Lung (tissue), 12 donors: ENCODE results near the gene NET1. TPM values are rescaled to one million over a fixed set of nuclear protein-coding genes. Genes with fewer than 3 reads are reported as not detected.

Experiments used
- ATAC-seq: fragments of 200-7000 bp; cut with Tn5 transposase; one replicate; pipeline ENCODE4 v1.9.1; 2020; ENCODE audit warnings: moderate number of reproducible peaks; ENCODE audit not compliant: insufficient read depth, low FRiP score
- DNase-seq, 3 donors: peaks; one replicate each; pipeline ENCODE4 v3.0.0-alpha.2; 2013 to 2017
- H3K27ac ChIP-seq, 2 donors: one replicate each; pipeline ENCODE4 v1.5.1; 2013; ENCODE audit warnings: mild to moderate bottlenecking in 2 of 2, moderate library complexity in 2 of 2, control low read depth in 1 of 2, inconsistent platforms in 1 of 2, low read depth in 1 of 2, low read length in 1 of 2
- H3K27me3 ChIP-seq, 3 donors: one replicate each; pipeline ENCODE4 v1.5.1; 2013; ENCODE audit warnings: low read length in 2 of 3; ENCODE audit not compliant: control insufficient read depth in 3 of 3, insufficient read depth in 3 of 3
- H3K36me3 ChIP-seq, 4 donors: one replicate each; pipeline ENCODE4 v1.5.1; 2013; ENCODE audit warnings: low read length in 4 of 4, mild to moderate bottlenecking in 1 of 4, moderate library complexity in 1 of 4; ENCODE audit not compliant: control insufficient read depth in 4 of 4, insufficient read depth in 4 of 4
- H3K4me1 ChIP-seq, 5 donors: one replicate each; pipeline ENCODE4 v1.5.1; 2013; ENCODE audit warnings: low read length in 5 of 5, mild to moderate bottlenecking in 2 of 5, moderate library complexity in 1 of 5; ENCODE audit not compliant: control insufficient read depth in 5 of 5, insufficient read depth in 5 of 5
- H3K4me3 ChIP-seq: one replicate; pipeline ENCODE4 v1.5.1; 2013; ENCODE audit warnings: mild to moderate bottlenecking, control low read depth, moderate library complexity
- H3K9ac ChIP-seq, 2 donors: one replicate each; pipeline ENCODE4 v1.5.1; 2013; ENCODE audit warnings: low read length in 2 of 2, control low read depth in 1 of 2; ENCODE audit not compliant: insufficient read depth in 1 of 2
- H3K9me3 ChIP-seq, 4 donors: one replicate each; pipeline ENCODE4 v1.5.1; 2013; ENCODE audit warnings: low read length in 3 of 4, mild to moderate bottlenecking in 1 of 4, moderate library complexity in 1 of 4; ENCODE audit not compliant: control insufficient read depth in 4 of 4, insufficient read depth in 3 of 4
- WGBS, 2 donors: extraction: QIAGEN DNeasy Blood & Tissue Kit; methylation state at CpG; one replicate each; pipeline ENCODE4 v1.1.7; 2013; 5-methylcytosine and 5-hydroxymethylcytosine counted together
- polyA plus RNA-seq, 2 donors: library from polyadenylated mRNA; stranded (reverse); fragments of 200-250 nt; gene quantifications; one replicate each; pipeline ENCODE4 v1.2.1, GENCODE V29; 2013
- total RNA-seq, 2 donors: library from RNA; depleted of rRNA in 1 of 2; stranded (reverse); fragments of >200 nt in 1 of 2; gene quantifications; one replicate each; pipeline ENCODE4 v1.2.1, GENCODE V29; 2014 to 2021
- TF ChIP-seq, protein P1 (sequence below): IDR thresholded peaks from 2 replicates; pipeline ENCODE4 v1.5.1; 2012; ENCODE audit warnings: mild to moderate bottlenecking; ENCODE audit errors: control extremely low read depth, extremely low read depth
- donor health status: control.
- donor health status: control.
- donor health status: Bipolar disorder and iron deficiency.
- donor health status: healthy.
- donor health status: DM: yes; HTN: yes; CAD: no.

NET1 gene
- total and polyA plus RNA-seq, 4 donors = 17.4 to 98.7 (median 35.9) TPM

DNA sequence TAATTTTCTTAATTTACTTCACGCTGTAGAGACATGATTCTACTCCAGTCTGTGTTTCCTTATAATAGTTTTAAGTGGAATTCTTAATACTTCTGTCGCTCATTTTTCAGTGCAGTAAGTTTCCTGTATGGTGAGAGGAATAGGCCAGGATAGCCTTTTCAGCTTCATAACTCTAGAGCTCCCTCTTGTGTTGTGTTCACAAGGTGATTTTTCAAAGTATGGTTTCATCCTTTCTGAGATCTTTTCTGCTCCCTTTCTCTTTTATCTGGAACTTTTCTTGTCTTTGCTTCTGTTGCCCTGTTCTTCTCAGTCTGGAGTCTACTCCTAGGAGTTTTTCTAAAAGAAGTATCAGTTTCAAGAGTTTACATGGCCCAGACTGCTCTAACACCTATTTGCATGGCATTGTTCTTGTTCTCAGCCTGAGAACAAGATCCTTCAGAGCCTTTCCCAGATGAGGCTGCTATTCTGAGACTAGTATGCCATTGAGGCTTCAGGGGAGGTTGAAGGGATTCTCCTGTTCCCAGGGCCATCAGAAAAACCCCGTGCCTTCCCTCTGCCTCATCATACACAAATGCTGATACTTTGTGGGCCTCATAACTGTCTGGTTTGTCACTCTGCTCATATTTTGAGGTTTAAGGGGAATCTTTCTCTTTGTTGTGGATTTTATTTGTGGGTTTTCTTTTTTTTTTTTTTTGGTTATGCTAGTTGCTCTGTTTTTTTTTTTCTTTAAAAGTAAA, 21.8 kb downstream of the NET1 start:
- TF ChIP-seq, protein P1, sequence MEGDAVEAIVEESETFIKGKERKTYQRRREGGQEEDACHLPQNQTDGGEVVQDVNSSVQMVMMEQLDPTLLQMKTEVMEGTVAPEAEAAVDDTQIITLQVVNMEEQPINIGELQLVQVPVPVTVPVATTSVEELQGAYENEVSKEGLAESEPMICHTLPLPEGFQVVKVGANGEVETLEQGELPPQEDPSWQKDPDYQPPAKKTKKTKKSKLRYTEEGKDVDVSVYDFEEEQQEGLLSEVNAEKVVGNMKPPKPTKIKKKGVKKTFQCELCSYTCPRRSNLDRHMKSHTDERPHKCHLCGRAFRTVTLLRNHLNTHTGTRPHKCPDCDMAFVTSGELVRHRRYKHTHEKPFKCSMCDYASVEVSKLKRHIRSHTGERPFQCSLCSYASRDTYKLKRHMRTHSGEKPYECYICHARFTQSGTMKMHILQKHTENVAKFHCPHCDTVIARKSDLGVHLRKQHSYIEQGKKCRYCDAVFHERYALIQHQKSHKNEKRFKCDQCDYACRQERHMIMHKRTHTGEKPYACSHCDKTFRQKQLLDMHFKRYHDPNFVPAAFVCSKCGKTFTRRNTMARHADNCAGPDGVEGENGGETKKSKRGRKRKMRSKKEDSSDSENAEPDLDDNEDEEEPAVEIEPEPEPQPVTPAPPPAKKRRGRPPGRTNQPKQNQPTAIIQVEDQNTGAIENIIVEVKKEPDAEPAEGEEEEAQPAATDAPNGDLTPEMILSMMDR = no peak
- Histone ChIP-seq H3K9me3 (peaks cover 0 to 3% (median 0%) of the 10 kb centered on the region in 4 donors), H3K9ac (no peak overlapping the region), H3K27ac (no peak overlapping the region), H3K36me3 (peaks cover 0 to 2% (median 0%) of the 10 kb centered on the region in 4 donors), H3K4me3 (no peak overlapping the region), H3K4me1 (no peaks in the 10 kb centered on the region), H3K27me3 (no peaks in the 10 kb centered on the region)
- WGBS, 2 donors = 42 to 45% methylated on average over 3 of the region's 3 CpGs
- ATAC-seq = peak; percentile 47
- peak in 1 of 3 donors; percentile 46 for DNase-seq

DNA sequence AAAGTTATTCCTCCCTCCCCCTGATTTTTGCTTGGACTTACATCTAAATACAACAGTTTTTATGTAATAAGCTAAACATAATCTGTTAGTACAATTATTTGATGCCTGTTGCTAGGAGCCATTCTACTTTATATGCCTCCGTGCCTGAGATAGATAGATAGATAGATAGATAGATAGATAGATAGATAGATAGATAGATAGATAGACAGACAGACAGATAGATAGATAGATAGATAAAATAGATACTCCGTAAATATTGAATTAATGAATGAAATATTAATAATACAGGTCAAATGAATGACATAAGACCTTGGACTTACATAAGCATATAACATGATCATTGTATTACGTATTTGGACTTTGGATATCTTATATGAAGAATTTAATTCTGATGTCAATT, 23.0 kb downstream of the NET1 start:
- no peak for DNase-seq
- Histone ChIP-seq H3K27me3 (no peaks in the 10 kb centered on the region), H3K4me3 (no peak overlapping the region), H3K36me3 (peaks cover 0 to 2% (median 0%) of the 10 kb centered on the region in 4 donors), H3K4me1 (no peaks in the 10 kb centered on the region), H3K9me3 (peaks cover 0 to 3% (median 0%) of the 10 kb centered on the region in 4 donors), H3K9ac (no peak overlapping the region), H3K27ac (no peak overlapping the region)
- ATAC-seq = no peak
- WGBS, 2 donors = 96 to 97% methylated on average over 3 of the region's 3 CpGs
- TF ChIP-seq, protein P1 = no peak

DNA sequence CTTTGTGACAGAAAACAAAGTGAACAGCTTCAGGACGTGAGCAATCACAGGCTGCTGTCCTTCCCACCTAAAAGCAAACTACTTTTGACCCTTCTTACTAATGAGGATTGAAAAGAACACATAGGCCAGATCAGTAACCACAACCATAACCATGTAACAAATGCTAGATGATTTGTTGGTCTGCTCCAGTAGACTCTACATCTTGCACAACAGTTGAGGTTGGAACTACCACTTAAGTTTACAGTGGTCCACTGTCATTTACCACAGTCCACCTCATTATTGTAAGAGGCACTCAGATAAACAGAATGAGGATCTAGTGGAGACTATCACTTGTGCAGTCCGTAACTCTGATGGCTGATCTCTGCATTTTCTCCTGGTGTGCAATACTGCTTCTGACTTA, 27.8 kb downstream of the NET1 start:
- TF ChIP-seq, protein P1 = no peak
- Histone ChIP-seq H3K9me3 (peaks cover 0 to 2% (median 0%) of the 10 kb centered on the region in 4 donors), H3K9ac (no peak overlapping the region), H3K27me3 (no peaks in the 10 kb centered on the region), H3K4me3 (no peak overlapping the region), H3K4me1 (peaks cover 0 to 5% (median 0%) of the 10 kb centered on the region in 5 donors), H3K36me3 (no peaks in the 10 kb centered on the region), H3K27ac (no peak overlapping the region)
- 90 to 93% methylated on average over 2 of the region's 2 CpGs for WGBS, 2 donors
- ATAC-seq (no peak), DNase-seq (no peak)

DNA sequence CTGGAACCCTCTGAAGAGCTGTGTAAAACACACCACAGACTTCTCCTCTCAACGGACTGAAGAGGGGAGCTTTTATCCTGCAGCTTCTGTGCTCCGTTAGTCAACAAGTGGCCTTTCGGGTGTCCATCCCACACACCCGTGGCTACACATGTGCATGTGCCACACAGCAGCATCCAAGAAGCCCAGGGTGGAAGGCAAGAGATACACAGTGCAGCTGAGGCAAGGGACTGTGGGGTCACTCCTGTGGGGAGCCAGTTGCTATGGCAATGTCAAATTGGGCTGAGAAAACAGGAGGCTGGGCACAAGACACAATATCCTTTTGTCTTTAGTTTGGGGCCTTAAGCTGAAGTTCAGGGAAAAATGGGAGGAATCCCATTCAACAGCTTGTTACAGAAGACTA, 28.7 kb downstream of the NET1 start:
- peaks cover 0 to 7% (median 0%) of the 10 kb centered on the region in 5 donors for H3K4me1 ChIP-seq
- no peaks in the 10 kb centered on the region for H3K27me3 ChIP-seq
- no peak overlapping the region for H3K4me3 ChIP-seq
- H3K9ac ChIP-seq = no peak overlapping the region
- H3K36me3 ChIP-seq = no peaks in the 10 kb centered on the region
- TF ChIP-seq, protein P1 = no peak
- DNase-seq = no peak
- peaks cover 0 to 2% (median 0%) of the 10 kb centered on the region in 4 donors for H3K9me3 ChIP-seq
- no peak for ATAC-seq
- WGBS, 2 donors = 93 to 95% methylated on average over 4 of the region's 4 CpGs
- no peak overlapping the region for H3K27ac ChIP-seq
